Activated T-cell treated with anti-CD3 and anti-CD28 coated beads for 24 hours (primary cell): ENCODE measurements around the gene UNC13C.

ENCODE experiments used
- DNase-seq: peaks from one replicate; pipeline ENCODE4 v3.0.0-alpha.2; 2020; ENCODE audit warnings: low read depth

The UNC13C gene

DNA sequence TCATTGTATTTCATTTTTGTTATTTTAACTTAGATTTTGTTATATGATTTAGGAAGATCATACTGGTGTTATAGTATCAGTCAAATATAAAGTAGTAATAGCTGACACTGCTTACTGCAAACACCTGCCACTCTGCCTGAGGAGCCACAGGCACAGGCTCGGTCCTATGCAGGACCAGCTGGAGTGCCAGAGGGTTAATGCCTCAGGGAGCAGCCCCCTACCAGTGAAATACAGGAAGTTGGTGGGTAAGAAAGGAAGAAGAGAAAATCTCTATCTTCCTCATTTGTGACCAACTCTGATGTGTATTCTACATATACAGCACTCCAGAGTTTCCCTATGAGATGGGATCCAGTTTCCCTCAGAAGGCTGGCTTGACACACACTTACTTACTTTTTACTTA is 593.3 kb downstream of the UNC13C start:
- no peak for DNase-seq

DNA sequence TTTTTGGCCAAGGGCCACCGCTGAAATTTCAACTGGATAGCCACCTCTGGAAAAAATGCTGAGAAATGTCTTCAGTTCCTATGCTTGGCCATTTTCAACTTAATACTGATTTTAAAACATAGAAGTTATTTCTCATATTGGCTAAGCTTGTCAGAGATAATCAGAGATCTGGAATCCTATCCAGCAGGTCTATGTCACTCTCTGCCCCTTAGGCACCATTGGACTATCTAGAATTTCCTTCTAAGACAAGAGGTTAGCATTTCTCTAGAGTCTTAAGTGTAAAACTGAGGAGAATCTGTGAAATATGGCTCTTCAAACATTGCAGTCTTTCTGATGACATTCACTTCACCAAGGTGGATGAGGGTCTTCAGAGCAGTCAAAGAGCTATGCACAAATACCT is 597.3 kb downstream of the UNC13C start:
- no peak for DNase-seq

DNA sequence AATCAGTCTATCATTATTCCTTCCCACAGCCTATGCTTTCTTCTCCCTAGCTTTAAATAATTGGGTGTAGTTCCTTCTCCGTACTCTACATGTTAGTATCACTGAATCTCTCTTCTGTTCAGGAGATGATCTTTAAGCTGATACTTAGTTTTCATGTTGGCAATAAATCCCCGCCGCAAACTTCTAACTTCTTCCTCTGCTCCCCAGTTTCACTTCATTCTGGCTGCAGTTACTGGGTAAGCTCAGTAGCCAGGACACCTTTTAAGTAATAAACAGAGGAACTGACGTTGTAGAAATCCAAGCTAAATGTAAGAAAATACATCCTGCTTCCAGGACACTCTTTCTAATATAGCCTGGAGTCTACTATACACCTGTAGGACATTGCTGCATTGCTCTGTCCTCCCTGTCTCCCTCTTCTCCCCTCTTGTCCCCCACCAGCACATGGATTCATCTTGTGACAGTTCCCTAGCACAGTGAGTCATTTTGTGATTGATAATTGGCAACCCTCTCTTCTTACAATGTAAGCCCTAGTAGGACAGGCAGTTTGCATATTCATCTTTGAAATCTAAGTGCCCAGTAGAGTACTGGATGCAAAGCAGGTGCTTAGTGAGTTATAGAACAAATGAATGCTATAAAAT is 598.2 kb downstream of the UNC13C start:
- DNase-seq = no peak

DNA sequence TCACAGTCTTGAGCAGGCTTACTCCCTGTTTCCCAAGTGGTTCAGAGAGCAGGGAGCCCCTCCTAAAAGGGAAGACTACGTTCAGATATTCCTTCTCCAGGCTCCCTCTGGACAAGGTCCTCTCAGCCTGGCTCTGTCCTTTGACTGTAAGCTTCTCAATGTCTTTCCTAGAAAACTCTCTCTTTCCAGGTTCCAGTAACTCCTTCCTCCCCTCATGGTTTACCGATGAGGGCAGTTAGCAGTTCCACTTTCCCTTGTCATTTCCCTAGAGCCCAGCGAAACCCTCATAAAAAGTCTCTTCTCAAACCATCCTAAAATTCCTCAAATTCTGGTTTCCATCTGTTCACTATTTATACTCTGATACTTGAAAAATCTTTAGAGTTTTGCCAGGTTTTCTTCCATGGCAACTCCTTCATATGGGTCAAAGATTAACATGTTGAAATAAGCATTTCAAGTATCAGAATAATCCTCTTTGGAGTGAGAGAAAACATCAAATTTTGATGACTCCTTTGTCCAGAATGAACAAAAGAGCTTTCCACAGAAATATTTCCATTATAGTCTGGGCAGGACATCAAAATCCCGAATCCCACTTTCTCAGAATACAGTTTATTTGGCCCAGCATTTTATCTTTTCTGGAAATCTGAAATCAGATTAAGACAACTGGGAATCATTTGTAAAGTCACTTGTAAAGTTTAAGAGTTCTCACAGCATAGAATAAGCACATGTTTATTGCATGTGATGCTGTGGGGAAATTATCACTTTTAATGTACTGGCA is 599.4 kb downstream of the UNC13C start:
- no peak for DNase-seq

DNA sequence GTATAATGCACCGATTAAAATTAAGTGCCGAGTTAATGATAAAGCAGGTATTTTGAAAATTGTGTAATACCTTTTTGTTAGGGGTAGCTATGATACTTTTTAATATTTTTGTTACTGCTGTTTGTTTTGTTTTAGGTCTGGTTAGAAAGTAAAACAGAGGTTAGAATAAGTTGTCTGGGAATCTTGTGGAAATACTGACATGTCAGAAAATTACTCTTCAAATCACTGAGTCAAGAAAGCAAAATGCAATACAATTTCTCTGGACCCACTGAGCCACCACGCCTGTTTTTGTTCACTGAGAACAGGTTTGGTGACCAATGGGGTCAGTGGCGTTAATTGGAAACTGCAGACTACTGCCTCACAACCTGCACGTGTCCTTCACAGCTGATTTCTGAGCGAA is 601.6 kb downstream of the UNC13C start:
- DNase-seq = no peak

DNA sequence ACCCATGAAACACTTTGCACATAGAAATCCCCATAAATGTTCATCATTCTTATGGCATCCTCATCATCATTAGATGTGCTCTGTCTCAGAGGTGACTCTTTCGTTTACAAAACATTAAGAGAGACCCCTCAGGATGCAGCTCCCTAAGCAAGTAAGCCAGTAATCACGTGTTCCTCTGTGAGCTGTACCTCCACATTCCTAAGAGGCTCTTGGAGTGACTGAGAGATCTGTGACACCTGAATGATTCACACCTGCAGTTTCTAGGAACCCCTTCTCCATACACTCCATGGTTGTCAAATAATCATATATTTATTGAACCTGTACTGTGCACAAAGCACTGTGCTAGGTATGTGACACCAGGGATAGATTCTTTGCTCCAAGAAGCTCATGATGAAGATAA is 602.4 kb downstream of the UNC13C start:
- no peak for DNase-seq

DNA sequence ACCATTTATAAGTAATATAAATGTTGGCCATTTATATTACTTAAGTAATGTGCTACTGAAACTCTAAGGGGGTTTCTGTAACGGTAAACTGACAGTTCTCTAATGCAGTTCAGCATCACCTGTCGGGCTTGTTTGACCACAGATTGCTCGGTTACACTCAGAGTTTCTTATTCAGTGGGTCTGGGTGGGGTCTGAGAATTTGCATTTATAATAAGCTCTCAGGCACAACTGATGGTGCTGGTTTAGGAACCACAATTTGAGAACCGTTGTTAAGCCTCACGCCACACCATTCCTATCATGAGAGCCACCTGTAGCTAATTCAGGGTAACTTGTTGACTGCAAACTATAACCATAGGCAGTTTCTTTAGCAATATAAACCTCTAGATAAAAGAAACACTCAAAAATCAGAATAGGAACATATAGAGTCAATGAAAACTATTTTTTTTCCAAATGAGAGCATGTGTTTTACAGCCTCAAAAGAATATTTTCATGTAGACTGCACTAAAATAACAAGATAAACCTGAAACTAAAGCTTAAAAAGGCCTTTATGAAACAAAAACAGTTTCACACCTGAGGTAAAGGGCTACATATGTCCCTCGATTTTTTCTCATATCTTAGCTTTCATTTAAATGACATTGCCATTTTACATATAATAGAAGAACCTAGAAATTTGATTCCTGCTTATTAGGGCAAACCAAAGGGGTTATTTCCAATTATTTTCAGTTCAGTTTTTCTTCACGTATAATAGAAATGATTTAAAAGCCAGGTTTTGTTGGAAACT is 604.8 kb downstream of the UNC13C start:
- DNase-seq = no peak

DNA sequence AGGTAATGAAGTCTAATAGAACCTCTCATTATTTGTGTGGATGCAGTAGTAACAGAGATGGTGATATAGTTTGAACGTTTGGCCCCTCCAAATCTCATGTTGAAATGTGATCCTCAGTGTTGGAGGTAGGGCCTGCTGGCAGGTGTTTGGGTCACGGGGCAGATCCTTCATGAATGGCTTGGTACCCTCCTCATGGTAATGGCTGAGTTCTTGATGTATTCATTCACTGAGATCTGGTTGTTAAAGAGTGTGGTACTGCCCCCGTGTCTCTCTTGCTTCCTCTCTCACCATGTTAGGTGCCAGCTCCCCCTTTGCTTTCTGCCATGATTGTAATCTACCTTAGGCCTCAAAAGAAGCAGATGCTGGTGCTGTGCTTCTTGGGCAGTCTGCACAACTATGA is 606.8 kb downstream of the UNC13C start:
- no peak for DNase-seq

DNA sequence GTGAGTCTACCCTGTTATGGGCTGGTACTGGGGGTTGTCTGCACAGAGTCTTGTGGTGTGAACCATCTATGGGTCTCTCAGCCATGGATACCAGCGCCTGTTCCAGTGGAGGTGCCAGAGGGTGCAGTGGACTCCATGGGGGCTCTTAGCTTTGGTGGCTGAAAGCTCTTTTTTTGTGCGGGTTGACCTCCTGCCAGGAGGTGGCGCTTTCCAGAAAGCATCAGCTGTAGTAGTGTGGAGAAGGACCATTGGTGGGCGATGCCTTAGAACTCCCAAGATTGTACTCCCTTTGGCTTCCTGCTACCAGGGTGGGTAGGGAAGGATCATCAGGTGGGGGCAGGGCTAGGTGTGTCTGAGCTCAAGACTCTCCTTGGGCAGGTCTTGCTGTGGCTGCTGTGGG is 615.9 kb downstream of the UNC13C start:
- no peak for DNase-seq

DNA sequence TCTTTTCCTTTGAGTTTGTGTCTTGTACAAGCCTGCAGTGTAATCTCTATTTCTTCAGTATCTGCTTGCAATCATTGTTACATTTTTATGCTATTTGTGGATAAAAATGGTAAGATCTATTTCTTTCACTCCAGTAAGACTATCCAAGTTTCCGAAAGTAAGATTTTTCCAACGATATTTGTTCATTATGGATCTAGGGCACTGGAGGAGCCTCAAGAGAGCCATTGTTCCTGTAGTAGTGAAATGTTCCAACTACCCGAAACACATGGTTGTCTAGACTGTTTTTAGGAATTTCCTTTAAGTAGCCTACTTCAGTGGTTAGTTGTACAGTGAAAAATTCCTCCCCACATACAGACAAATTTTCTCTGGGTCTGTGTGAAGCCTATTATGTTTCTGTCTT is 621.1 kb downstream of the UNC13C start:
- DNase-seq = no peak

DNA sequence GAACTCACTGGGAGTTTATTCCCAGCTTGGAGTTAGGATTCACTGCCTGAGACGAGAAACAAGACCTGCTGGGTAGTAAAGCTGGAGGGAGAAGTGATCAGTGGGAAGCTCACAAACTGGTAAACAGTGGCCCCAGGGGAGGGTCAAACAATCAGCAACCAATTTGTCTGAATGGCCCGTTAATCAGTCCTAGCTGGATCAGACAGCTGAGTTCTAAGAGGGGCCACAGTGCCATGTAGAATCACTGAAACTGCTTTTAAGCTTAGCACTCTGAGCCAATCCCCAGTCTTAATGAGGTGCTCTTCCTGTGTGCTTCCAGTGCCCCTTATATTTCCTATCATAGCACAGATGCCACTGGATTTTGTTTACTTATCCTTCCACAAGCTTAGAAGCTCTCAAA is 626.8 kb downstream of the UNC13C start:
- no peak for DNase-seq

DNA sequence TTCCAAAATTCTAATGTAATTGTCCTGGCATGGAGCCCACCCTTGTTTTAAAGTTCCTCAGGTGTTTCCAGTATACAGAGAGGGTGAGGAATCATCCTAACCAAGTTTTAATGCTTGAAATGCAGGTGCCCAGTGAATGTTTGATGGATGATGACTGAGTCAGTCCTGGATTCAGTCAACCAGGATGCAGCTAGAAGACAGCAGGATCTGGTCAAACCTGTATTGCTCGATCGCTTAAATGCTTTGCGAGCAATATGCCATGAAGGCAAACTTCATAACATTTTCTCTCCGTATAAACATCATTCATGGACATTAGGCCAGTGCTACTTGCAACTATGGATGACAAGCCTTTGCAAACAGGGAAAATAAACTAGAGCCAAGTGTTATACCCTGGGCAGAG is 627.3 kb downstream of the UNC13C start:
- DNase-seq = no peak

DNA sequence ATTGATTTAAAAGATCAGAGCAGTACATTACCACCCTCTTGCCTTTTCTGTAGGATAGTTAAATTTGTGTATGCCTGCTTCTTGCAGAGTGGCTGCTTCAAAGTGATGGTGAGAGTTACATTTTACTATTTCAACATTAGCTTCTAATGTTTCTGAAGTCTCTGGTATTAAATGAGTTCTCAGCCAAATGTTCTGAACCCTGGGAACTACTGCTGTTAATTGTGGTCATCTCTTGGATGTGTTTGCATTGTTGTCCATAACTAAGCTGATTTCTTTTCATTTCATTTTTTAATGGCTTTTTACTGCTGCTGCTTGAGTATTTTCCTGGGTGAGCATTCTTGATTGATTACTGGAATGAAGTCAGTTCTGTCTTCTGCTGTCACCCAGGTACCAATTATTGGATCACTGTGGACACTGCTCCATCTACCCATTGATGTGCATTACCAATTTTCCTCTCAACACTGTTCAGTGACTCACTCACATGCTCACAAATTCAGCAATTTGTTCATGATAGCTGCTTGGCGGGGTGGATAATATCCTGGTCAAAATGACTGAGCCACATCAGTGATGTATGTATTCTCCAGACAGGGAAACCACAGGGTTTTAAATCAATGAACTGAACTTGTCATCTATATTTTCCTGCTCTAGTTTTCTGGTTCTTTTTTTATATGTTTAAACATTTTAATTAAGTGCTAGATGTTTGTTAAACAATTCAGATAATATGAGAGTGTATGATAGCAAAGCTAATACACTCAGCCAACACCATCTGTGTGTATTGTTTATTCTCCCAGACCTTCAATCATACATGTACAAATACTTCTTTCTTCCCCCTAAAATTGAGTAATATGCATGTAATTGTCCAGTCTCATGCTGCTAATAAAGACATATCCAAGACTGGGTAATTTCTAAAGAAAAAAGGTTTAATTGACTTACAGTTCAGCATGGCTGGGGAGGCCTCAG is 630.9 kb downstream of the UNC13C start:
- no peak for DNase-seq

DNA sequence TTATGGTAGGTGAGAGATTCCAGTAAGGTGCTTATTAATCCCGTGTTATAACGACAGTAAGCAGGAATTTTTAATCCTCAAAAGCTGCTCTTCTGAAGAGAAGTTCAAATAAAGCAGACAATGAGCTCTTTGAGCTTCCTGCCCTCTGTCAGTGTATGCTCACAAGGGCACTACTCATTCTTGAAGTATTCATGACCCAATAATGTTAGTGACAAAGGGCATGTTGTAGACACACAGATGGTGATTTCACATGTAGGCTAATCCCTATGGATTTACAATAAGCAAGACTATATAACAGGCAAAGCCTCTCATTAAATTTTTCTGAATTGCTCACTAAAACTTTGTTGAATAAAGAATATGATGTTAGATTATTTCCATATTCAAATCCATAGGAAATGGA is 639.9 kb downstream of the UNC13C start:
- DNase-seq = no peak

DNA sequence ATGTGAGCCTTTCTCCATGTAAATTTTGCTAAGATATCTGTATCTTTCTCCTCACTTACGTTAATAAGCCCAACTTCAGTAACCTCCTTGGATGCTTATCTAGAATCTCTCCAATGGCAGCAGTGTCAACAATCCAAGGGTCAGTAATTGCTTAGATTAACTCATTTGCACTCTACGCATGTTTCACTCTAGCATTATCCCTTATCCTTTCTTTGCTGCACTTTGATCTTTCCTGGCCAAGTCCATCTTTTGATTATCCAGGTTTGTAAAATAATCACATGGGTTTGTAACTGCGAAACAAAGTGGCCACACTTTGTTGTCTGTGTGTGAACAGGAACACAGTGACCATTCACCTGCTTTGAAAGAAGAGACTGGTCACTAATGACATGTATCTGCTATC is 640.9 kb downstream of the UNC13C start:
- DNase-seq = no peak

DNA sequence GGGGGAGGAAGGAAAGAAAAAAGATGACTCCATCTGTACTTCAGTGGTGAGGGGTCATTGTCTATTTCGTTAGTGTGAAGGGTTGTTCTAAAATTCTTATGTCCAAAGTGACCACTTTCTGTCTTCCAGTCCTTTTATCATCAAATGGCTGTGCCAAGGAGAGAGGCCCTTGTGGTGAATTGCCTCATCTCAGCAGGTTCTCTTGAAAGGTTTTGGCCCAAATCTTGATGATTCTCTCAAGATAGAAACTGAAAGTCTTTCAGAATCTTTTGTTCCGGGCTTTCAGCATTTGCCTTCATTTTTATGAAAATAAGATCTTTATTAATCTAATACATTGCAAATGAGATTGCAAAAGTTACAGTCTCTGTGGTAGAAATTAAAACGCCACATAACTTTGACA is 642.7 kb downstream of the UNC13C start:
- DNase-seq = no peak

DNA sequence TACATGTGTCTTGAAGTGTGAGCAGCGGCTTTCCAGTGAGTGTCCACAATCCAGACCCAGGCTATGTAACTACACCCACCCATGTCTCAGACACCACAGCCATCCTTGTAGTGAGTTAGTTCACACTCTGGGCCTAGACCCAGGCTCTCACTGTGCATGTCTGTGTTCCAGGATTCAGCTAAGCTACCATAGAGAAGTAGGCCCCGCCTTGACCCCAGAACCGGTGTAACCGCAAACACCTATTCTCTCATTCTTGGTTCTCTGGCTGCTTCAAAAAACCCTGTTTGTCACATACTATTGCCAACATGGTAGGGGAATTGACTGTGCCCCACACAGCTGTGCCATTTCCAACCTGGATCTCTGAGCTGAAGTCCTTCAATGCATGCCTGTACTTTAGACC is 657.9 kb downstream of the UNC13C start:
- no peak for DNase-seq

DNA sequence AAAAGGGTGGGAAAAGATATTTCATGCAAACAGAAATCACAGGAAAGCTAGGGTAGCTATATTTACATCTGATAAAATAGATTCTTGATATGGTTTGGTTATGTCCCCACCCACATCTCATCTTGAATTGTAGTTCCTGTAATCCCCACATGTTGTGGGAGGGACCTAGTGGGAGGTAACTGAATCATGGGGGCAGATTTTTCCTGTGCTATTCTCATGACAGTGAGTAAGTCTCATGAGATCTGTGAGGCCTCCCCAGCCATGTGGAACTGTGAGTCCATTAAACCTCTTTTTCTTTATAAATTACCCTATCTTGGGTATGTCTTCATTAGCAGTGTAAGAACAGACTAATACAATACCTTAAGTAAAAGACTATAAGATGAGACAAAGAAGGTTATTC is 660.4 kb downstream of the UNC13C start:
- DNase-seq = no peak

DNA sequence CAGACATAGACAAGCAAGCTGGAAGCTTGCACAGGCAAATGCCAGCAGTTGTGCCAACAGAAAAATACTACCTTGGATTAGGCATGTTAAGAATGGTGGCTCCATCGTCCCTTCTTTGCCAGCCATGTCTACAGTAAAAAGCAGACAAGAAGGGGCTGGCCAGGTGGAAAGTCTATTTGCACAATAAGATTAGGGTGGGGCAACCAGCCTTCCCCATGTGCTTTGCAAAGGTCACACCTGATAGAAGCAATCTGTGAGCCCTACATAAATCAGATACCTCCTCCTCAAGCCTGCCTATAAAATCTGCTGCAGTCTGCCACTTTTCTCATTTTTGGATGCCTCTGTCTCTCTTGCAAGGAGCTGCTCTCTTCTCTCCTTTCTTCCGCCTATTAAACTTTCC is 662.6 kb downstream of the UNC13C start:
- no peak for DNase-seq

DNA sequence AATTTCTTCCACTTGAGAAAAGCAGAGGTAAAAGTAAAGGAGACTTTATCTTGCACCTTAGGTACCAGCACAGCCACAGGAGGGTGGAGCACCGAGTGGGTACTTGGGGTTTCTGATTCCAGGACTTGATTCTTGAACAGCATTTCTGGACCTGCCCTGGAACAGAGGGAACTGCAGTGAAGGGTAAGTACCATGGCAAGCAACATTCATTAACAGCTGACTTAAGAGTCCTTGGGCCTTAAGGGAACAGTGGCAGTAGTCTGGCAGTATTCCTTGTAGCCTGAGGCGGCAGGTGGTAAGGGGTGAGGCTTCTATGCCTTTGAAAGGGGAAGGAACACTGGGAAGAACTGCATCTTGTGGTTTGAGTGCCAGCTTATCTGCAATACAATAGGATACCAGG is 666.6 kb downstream of the UNC13C start:
- no peak for DNase-seq

DNA sequence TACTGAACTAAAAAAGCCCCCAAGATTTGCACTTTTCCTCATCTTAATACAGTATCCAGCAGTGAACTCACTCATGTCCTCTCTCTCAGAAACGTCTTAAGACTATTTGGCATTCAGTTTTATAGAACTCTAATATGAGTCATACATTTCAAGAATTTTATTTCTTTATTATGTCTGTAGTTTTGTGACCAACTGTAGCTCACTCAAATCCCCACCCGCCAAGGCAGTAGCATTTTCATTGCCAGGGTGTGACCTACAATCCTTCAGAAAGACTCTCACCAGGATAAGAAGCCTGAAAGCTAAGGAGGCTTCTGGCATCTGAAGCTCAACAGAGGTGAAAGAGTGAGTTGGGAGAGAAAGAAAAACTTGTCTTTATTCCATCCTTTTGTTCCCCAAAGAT is 681.4 kb downstream of the UNC13C start:
- DNase-seq = no peak

DNA sequence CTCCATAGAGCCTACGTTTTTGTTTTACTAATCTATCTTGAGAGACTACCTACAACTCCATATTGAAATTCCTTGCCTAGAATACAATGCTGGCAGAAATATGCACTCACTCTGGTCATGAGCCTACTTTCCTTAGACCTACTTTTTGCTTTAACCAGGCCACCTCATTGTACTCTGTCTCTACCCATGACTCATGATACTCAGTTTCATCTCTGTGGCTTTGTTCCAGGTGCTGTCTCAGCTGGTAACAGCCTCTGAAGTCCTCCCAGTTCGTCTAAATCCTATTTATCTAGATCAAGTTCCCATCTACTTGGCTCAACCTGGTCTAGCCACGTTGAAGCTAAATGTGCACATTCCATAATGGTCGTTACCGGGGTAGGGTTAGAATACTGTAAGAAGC is 682.1 kb downstream of the UNC13C start:
- no peak for DNase-seq
